22Rv1 (cell line): ENCODE data around the gene ACTRT2.

ENCODE experiments used
- ZFX ChIP-seq: fragments of 450-650 bp; IDR thresholded peaks from 2 replicates; pipeline ENCODE4 v1.6.1; 2017; ENCODE audit warnings: antibody characterized with exemption, borderline replicate concordance
- TF ChIP-seq, protein P1 (sequence below): fragments of 450-650 bp; IDR thresholded peaks from 2 replicates; pipeline ENCODE4 v1.5.1; 2017; ENCODE audit warnings: mild to moderate bottlenecking

DNA sequence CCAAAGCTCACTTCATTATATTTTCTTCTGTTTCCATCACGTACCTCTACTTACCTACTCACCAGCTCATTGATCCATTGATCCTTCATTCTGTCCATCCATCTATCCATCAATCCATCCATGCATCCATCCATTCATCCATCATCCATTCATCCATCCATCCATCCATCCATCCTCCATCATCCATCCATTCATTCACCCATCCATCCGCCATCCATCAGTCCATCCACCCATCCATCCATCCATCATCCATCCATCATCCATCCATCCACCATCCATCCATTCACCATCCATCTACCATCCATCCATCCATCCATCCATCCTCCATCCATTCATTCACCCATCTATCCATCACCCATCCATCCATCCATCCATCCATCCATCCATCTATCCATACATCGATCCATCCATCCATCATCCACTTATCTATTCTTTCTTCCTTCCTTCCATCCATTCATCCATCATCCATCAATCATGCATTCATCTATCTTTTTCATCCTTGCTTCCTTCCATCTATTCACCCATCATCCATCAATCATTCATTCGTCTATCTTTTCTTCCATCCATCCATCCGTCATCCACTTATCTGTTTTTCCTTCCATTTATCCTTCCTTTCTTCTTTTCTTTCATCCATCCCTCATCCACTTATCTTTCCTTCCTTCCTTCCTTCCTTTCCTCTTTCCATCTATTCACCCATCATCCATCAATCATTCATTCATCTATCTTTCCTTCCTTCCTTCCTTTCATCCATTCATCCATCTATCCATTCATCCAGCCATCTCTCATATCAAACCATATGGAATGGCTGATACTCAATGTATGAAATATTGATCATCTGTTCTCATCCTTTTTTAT, 35.3 kb upstream of the ACTRT2 start:
- TF ChIP-seq, protein P1, sequence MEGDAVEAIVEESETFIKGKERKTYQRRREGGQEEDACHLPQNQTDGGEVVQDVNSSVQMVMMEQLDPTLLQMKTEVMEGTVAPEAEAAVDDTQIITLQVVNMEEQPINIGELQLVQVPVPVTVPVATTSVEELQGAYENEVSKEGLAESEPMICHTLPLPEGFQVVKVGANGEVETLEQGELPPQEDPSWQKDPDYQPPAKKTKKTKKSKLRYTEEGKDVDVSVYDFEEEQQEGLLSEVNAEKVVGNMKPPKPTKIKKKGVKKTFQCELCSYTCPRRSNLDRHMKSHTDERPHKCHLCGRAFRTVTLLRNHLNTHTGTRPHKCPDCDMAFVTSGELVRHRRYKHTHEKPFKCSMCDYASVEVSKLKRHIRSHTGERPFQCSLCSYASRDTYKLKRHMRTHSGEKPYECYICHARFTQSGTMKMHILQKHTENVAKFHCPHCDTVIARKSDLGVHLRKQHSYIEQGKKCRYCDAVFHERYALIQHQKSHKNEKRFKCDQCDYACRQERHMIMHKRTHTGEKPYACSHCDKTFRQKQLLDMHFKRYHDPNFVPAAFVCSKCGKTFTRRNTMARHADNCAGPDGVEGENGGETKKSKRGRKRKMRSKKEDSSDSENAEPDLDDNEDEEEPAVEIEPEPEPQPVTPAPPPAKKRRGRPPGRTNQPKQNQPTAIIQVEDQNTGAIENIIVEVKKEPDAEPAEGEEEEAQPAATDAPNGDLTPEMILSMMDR, result no peak
- TF ChIP-seq ZFX, result no peak
